Keratinocyte (primary cell): ENCODE data around the gene APOA4. TPM values are rescaled to one million over a fixed set of nuclear protein-coding genes. Genes with fewer than 3 reads are reported as not detected.

Experiments used
- DNase-seq: peaks from one replicate; pipeline ENCODE4 v3.0.0-alpha.2; 2011; ENCODE audit warnings: low read depth, missing footprints, low spot score
- FAIRE-seq: peaks from 2 replicates; lab custom pipeline; 2011; peaks lifted over from hg19 to GRCh38; lab: Jason Lieb, UNC
- H2AFZ ChIP-seq: 2 replicates; pipeline ENCODE4 v1.6.0; 2012; ENCODE audit warnings: low read length, control low read depth, inconsistent platforms; ENCODE audit not compliant: control insufficient read depth
- H3K27ac ChIP-seq: 2 replicates; pipeline ENCODE4 v1.5.1; 2011; ENCODE audit warnings: low read length; ENCODE audit not compliant: control insufficient read depth, insufficient read depth
- H3K27me3 ChIP-seq: 3 replicates; pipeline ENCODE4 v1.6.0; 2011; ENCODE audit warnings: low read length; ENCODE audit not compliant: control insufficient read depth, insufficient read depth; ENCODE audit errors: extremely low read depth
- H3K36me3 ChIP-seq, 2 experiments: 2 replicates in 1 of 2; 3 replicates in 1 of 2; pipeline ENCODE4 v1.5.1; 2011; ENCODE audit warnings: low read length in 2 of 2, mild to moderate bottlenecking in 1 of 2; ENCODE audit not compliant: control insufficient read depth in 2 of 2, insufficient read depth in 2 of 2; ENCODE audit errors: extremely low read depth in 1 of 2
- H3K4me1 ChIP-seq: 3 replicates; pipeline ENCODE4 v1.5.1; 2011; ENCODE audit warnings: low read length; ENCODE audit not compliant: control insufficient read depth, insufficient read depth; ENCODE audit errors: extremely low read depth
- H3K4me2 ChIP-seq: 3 replicates; pipeline ENCODE4 v1.6.0; 2011; ENCODE audit warnings: low read depth, low read length; ENCODE audit not compliant: control insufficient read depth, insufficient read depth; ENCODE audit errors: extremely low read depth
- H3K4me3 ChIP-seq, 3 experiments: fragments of 200-600 bp in 1 of 3; sonication (generic) in 1 of 3; 2 replicates in 2 of 3; 3 replicates in 1 of 3; pipeline ENCODE4 v1.5.1; 2011 to 2016; ENCODE audit warnings: low read length in 3 of 3, mild to moderate bottlenecking in 3 of 3, control low read depth in 2 of 3, inconsistent platforms in 1 of 3, low read depth in 1 of 3, mixed read lengths in 1 of 3, mixed run types in 1 of 3, moderate library complexity in 1 of 3; ENCODE audit not compliant: control insufficient read depth in 2 of 3, insufficient read depth in 2 of 3; ENCODE audit errors: extremely low read depth in 1 of 3
- H3K79me2 ChIP-seq: 2 replicates; pipeline ENCODE4 v1.6.0; 2012; ENCODE audit warnings: low read length; ENCODE audit not compliant: control insufficient read depth, insufficient read depth
- H3K9ac ChIP-seq: 3 replicates; pipeline ENCODE4 v1.6.0; 2011; ENCODE audit warnings: low read length; ENCODE audit not compliant: control insufficient read depth, insufficient read depth; ENCODE audit errors: extremely low read depth
- H3K9me1 ChIP-seq: 3 replicates; pipeline ENCODE4 v1.6.0; 2011; ENCODE audit warnings: low read length; ENCODE audit not compliant: control insufficient read depth, insufficient read depth; ENCODE audit errors: extremely low read depth
- H3K9me3 ChIP-seq: 2 replicates; pipeline ENCODE4 v1.5.1; 2012; ENCODE audit warnings: low read depth, low read length; ENCODE audit not compliant: control insufficient read depth
- H4K20me1 ChIP-seq: 3 replicates; pipeline ENCODE4 v1.6.0; 2011; ENCODE audit warnings: low read length; ENCODE audit not compliant: control insufficient read depth, insufficient read depth; ENCODE audit errors: extremely low read depth
- CTCF ChIP-seq, 3 experiments: IDR thresholded peaks in 1 of 3; conservative IDR thresholded peaks in 1 of 3; optimal IDR thresholded peaks in 1 of 3; 2 replicates in 2 of 3; 3 replicates in 1 of 3; pipeline versions ENCODE3 to v1.5.1; 2011; ENCODE audit warnings: low read length in 3 of 3, mild to moderate bottlenecking in 3 of 3, moderate library complexity in 2 of 3, control low read depth in 1 of 3, inconsistent platforms in 1 of 3; ENCODE audit not compliant: insufficient read depth in 2 of 3; ENCODE audit errors: extremely low read depth in 1 of 3
- EZH2 ChIP-seq: IDR thresholded peaks from one replicate; pipeline ENCODE4 v1.6.1; 2012; ENCODE audit warnings: inconsistent platforms, mild to moderate bottlenecking, low read length, moderate library complexity
- dilution Hi-C: fragments of 300-500 bp; cut with MboI; formaldehyde crosslinking; loops from one replicate; pipeline ENCODE4 v1.7.0; 2020; ENCODE audit warnings: low sequenced_read_pairs; ENCODE audit not compliant: extremely low pct_ligation_motif_present
- polyA plus RNA-seq, 5 experiments: library from polyadenylated mRNA; depleted of rRNA in 3 of 5; stranded (reverse) in 3 of 5; stranded (forward) in 1 of 5; unstranded in 1 of 5; fragments of >200 nt; gene quantifications; 1 replicate in 1 of 5; 2 replicates in 3 of 5; 3 replicates in 1 of 5; pipeline versions ENCODE4 v1.2.1 to v1.2.3, GENCODE V29; 2011 to 2012; ENCODE audit warnings: missing spikeins in 2 of 5, low read depth in 1 of 5, low replicate concordance in 1 of 5

Gene APOA4
- polyA plus RNA-seq, 1 donor (not counting 4 experiments of a cell fraction or from before 2014, with no cell fraction given), result not detected

GRCh38 chr11:116791002-116791812 lies 31.9 kb downstream of the APOA4 start:
- H3K27ac ChIP-seq, result no peak overlapping the region
- TF ChIP-seq CTCF (optimal IDR thresholded peaks at IDR 0.05 in 1 of 3, IDR thresholded peaks at IDR 0.05 in 1 of 3, conservative IDR thresholded peaks at IDR 0.05 in 1 of 3; ENCODE audit: extremely low read depth in 1 of 3, insufficient read depth in 2 of 3, low read length in 3 of 3) (peak; percentile 82 to 92 (median 86)), EZH2 (no peak)
- H3K27me3 ChIP-seq, result no peaks in the 10 kb centered on the region
- no peak overlapping the region for H3K9ac ChIP-seq
- H3K4me2 ChIP-seq, result no peak overlapping the region
- no peaks in the 10 kb centered on the region for H3K9me3 ChIP-seq
- FAIRE-seq (no peak), DNase-seq (no peak)
- peaks cover 25% of the 10 kb centered on the region for H3K4me1 ChIP-seq
- no peak overlapping the region for H3K4me3 ChIP-seq
- peaks cover 3 to 6% of the 10 kb centered on the region in 2 experiments for H3K36me3 ChIP-seq
- no peaks in the 10 kb centered on the region for H4K20me1 ChIP-seq
- dilution Hi-C loops, result no loop called here
- peak overlapping the region; percentile 47 for H2AFZ ChIP-seq
- H3K9me1 ChIP-seq, result no peaks in the 10 kb centered on the region
- H3K79me2 ChIP-seq, result peaks cover 12% of the 10 kb centered on the region

GRCh38 chr11:116790167-116791001 lies 32.7 kb downstream of the APOA4 start:
- no peak for DNase-seq
- FAIRE-seq, result no peak
- Histone ChIP-seq H3K27ac (no peak overlapping the region), H3K9me3 (no peaks in the 10 kb centered on the region), H4K20me1 (no peaks in the 10 kb centered on the region), H3K79me2 (peaks cover 12% of the 10 kb centered on the region), H2AFZ (no peak overlapping the region), H3K27me3 (no peaks in the 10 kb centered on the region), H3K4me1 (peaks cover 25% of the 10 kb centered on the region), H3K4me3 (no peak overlapping the region), H3K36me3 (peaks cover 7 to 15% of the 10 kb centered on the region in 2 experiments), H3K9ac (no peak overlapping the region), H3K4me2 (no peak overlapping the region), H3K9me1 (no peaks in the 10 kb centered on the region)
- TF ChIP-seq CTCF (optimal IDR thresholded peaks at IDR 0.05 in 1 of 3, IDR thresholded peaks at IDR 0.05 in 1 of 3, conservative IDR thresholded peaks at IDR 0.05 in 1 of 3; ENCODE audit: extremely low read depth in 1 of 3, insufficient read depth in 2 of 3, low read length in 3 of 3) (no peak), EZH2 (no peak)
- dilution Hi-C loops, result no loop called here
